GM12801 (cell line): ENCODE data around the gene OR10G2.

Experiments
- TF ChIP-seq, protein P1 (sequence below): IDR thresholded peaks from one replicate; pipeline ENCODE4 v1.5.1; 2011; ENCODE audit warnings: control low read depth; ENCODE audit not compliant: insufficient read length; ENCODE audit errors: extremely low read depth

The OR10G2 gene

DNA sequence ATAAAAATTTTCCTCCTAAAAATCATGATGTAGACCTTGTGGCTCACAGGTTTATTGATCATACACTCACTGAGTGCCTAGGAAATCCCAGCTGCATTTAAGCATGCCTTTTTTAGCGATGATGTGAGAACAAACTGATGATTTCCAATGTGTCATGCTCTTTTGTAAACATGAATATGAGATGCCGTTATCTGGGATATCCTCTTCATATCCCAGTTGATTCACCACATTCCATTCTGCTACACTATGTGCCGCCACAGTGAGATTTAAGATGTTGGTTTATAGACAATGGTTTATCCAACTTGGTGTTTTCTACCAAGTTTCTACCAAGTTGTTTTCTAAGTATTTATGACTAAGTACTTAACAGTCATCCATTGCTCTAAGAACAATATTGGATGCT, 33.6 kb upstream of the OR10G2 start:
- TF ChIP-seq, protein P1, sequence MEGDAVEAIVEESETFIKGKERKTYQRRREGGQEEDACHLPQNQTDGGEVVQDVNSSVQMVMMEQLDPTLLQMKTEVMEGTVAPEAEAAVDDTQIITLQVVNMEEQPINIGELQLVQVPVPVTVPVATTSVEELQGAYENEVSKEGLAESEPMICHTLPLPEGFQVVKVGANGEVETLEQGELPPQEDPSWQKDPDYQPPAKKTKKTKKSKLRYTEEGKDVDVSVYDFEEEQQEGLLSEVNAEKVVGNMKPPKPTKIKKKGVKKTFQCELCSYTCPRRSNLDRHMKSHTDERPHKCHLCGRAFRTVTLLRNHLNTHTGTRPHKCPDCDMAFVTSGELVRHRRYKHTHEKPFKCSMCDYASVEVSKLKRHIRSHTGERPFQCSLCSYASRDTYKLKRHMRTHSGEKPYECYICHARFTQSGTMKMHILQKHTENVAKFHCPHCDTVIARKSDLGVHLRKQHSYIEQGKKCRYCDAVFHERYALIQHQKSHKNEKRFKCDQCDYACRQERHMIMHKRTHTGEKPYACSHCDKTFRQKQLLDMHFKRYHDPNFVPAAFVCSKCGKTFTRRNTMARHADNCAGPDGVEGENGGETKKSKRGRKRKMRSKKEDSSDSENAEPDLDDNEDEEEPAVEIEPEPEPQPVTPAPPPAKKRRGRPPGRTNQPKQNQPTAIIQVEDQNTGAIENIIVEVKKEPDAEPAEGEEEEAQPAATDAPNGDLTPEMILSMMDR = no peak

DNA sequence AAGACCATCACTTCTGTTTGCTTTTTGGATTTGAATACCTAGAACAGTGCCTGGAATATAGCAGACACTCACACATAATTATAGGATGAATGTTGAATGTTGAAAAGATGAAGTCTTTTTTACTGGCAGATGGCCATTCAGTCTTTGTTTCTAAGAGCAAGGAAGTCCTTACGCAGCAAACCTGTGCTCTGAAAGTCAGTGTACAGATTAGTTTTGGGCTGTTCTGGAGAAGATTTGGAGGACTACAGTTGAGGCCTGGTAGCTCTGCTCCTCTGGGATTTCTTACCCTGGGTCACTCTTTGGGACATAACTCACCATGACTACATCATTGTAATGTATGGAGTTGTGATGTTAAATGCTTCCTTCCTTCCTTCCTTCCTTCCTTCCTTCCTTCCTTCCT, 22.2 kb upstream of the OR10G2 start:
- TF ChIP-seq, protein P1 = no peak

DNA sequence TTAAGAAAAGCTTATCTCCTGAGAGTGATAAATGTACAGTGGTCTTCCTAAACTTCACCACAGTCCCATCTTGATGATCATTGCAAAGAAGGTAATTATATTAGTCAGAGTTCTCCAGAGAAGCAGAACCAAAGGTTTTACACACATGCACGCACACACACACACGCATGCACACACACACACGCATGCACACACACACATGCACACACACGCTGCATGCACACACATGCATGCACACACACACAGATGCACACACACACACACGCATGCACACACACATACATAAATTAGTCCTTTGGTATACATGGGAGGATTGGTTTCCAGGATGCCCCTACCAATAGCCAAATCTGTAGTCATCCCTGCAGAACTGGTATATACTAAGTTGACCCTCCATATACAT, 19.5 kb upstream of the OR10G2 start:
- TF ChIP-seq, protein P1 = no peak

DNA sequence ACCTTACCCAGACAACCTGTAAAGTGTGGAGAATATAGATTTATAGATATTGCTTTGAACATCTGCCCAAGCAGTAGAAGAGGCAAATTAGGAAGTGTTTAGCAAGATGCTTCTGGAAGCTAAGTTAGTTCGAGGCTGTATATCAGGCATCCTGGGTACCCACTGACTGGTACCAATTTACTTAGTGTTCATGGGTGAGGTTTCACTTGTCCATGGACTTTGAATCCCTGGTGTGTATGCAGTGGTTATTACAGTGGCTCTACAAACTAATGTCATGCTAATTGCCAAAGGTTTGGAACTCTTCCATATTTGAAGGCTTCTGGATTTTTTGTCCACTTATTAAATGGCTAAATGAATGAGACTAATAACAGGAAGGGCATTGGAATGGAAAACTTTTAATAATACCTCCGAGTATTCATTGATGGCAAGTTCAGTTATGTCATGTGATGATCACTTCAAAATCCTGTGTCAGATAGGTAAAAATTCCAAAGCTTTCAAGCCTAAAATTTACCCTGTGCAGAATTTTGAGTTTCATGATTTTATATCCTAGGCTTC, 18.7 kb upstream of the OR10G2 start, which contains the start of gene OR4E2:
Gene OR4E2, plus strand, starts transcription at position 505 of the 555 bp plus-strand sequence. CDS start 11,248 bp downstream, outside the sequence.
- TF ChIP-seq, protein P1 = no peak

DNA sequence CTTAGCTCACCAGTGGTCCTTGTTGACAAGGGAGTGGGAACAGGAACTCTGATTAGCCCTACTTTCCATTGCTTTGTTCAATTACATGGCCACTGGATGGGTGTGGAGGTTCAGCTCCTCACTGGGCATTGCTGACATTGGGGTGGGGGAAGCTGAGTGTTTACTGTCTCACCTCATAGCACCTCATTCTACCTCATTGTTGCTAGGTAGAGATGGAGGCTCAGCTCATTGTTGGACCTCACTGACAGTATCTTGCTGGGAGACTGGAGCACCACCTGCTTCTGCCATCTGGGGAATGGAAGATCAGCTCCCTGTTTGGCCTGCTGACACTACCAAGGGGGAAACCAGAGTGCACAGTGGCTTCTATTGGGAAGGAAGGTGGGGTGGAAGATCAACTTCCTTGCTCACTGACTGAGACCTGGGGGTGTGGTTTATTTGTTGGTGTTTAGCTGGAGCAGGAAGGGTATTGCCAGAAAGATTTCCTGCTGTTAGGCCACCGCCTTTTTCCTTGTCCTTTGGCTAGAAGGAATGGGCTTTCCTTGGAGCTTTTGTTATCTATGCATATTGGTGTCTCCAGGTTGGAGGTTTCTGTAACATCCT, 17.6 kb upstream of the OR10G2 start:
- TF ChIP-seq, protein P1 = no peak

DNA sequence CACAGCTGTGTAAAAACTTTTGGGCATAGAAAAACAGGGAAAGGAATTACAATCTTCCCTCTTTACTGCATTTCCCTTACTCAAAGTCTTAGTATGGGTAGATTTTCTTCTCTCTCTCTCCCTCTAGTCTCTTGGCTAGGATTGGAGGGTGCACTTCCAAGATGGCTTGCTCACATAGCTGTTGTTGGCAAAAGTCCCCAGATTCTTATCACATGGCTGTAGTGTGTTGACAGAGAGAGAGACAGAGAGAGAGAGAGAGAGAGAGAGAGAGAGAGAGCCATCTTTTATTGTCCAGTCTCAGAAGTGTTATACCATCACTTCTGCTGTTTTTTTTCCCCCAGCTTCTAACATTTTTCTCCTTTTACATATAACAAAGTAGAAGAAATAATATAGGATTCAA, 12.6 kb upstream of the OR10G2 start:
- TF ChIP-seq, protein P1 = no peak

DNA sequence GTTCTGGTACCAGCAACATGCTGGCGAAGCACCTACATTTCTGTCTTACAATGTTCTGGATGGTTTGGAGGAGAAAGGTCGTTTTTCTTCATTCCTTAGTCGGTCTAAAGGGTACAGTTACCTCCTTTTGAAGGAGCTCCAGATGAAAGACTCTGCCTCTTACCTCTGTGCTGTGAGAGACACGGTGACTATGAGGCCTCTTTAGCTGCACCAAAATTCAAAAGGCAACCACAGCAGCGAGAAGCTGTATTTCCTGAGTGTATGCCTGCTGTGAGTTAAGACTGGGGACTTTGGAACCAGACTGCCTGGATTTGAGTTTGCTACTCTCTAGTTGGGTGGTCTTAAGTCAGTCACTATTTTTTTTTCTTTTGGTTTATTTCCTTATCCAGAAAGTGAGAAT, 8.7 kb upstream of the OR10G2 start:
- TF ChIP-seq, protein P1 = no peak
